ENCODE data around the gene COLQ. TPM values are rescaled to one million over a fixed set of nuclear protein-coding genes. Genes with fewer than 3 reads are reported as not detected.

COLQ gene
- total RNA-seq, 1 experiment from 2014 or later, result 0.64 TPM

DNA sequence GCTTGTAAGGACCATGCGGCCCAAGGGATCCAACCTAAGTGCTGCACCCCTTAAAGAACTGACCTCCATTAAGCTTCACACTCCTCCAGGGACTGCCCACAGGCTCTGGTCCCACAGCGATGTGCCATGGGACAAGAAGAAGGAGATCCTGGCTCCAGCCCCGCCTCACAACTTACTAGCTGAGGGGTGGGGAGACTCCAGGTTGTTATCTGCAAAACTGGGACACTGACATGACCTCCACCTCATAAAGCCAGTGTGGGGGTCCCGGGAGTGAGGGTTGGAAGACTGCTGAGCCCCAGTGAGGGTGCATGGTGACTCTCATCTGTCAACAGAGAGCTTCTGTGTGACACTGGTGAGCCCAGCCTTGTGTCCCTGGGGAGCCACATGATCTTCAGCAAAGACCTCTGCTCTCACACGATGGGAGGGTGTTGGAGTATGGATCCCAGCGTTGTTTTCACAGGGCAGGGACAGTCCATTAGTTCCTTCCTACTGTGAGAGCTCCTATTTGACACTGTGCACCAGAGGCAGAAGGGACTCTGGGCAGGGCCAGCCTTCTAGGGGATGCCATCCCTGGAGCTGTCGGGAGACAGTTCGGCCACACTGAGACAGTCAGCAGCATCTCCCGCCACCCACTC, 67.4 kb downstream of the COLQ start:
- ChIA-PET CTCF (no interaction called here), POLR2A (interaction anchor here (0.5 kb wide), 1 partner anchor 11 kb away, joined by 3 read pairs; no protein-coding TSS in a partner anchor)
- intact Hi-C loops (cut with micrococcal nuclease; ENCODE audit: unreplicated experiment) (no loop called here), in situ Hi-C loops (cut with HindIII; ENCODE audit: low pct_unique_long_range_greater_than_20kb, low sequenced_read_pairs) (no loop called here)
- ATAC-seq (peak; percentile 60), DNase-seq (ENCODE audit: low read depth, low spot score) (no peak)
- Histone ChIP-seq H3K9me3 (ENCODE audit: control insufficient read depth, insufficient read depth, low read depth, low read length) (no peaks in the 10 kb centered on the region), H3K4me3 (ENCODE audit: low read depth in 2 of 2, low read length in 2 of 2) (no peak overlapping the region), H3K4me1 (ENCODE audit: control insufficient read depth, insufficient read depth, low read length) (no peaks in the 10 kb centered on the region), H3K27ac (ENCODE audit: low read length) (no peak overlapping the region), H3K36me3 (ENCODE audit: control insufficient read depth, insufficient read depth, low read length) (no peaks in the 10 kb centered on the region), H3K27me3 (ENCODE audit: control insufficient read depth, insufficient read depth, low read length) (no peaks in the 10 kb centered on the region)
- BruUV-seq (replicated peaks), result no TSS peak
- TF ChIP-seq POLR2AphosphoS5 (IDR thresholded peaks at IDR 0.05; ENCODE audit: low read depth, low read length) (no peak), SIN3A (IDR thresholded peaks at IDR 0.05; ENCODE audit: borderline replicate concordance, insufficient read depth, low read depth, low read length) (no peak), TCF7L2 (IDR thresholded peaks at IDR 0.05; ENCODE audit: low read depth, low read length) (no peak)
- TF ChIP-seq, protein P1, sequence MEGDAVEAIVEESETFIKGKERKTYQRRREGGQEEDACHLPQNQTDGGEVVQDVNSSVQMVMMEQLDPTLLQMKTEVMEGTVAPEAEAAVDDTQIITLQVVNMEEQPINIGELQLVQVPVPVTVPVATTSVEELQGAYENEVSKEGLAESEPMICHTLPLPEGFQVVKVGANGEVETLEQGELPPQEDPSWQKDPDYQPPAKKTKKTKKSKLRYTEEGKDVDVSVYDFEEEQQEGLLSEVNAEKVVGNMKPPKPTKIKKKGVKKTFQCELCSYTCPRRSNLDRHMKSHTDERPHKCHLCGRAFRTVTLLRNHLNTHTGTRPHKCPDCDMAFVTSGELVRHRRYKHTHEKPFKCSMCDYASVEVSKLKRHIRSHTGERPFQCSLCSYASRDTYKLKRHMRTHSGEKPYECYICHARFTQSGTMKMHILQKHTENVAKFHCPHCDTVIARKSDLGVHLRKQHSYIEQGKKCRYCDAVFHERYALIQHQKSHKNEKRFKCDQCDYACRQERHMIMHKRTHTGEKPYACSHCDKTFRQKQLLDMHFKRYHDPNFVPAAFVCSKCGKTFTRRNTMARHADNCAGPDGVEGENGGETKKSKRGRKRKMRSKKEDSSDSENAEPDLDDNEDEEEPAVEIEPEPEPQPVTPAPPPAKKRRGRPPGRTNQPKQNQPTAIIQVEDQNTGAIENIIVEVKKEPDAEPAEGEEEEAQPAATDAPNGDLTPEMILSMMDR (IDR thresholded peaks at IDR 0.05), result no peak
- TF ChIP-seq, protein P2, sequence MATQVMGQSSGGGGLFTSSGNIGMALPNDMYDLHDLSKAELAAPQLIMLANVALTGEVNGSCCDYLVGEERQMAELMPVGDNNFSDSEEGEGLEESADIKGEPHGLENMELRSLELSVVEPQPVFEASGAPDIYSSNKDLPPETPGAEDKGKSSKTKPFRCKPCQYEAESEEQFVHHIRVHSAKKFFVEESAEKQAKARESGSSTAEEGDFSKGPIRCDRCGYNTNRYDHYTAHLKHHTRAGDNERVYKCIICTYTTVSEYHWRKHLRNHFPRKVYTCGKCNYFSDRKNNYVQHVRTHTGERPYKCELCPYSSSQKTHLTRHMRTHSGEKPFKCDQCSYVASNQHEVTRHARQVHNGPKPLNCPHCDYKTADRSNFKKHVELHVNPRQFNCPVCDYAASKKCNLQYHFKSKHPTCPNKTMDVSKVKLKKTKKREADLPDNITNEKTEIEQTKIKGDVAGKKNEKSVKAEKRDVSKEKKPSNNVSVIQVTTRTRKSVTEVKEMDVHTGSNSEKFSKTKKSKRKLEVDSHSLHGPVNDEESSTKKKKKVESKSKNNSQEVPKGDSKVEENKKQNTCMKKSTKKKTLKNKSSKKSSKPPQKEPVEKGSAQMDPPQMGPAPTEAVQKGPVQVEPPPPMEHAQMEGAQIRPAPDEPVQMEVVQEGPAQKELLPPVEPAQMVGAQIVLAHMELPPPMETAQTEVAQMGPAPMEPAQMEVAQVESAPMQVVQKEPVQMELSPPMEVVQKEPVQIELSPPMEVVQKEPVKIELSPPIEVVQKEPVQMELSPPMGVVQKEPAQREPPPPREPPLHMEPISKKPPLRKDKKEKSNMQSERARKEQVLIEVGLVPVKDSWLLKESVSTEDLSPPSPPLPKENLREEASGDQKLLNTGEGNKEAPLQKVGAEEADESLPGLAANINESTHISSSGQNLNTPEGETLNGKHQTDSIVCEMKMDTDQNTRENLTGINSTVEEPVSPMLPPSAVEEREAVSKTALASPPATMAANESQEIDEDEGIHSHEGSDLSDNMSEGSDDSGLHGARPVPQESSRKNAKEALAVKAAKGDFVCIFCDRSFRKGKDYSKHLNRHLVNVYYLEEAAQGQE (IDR thresholded peaks at IDR 0.05; ENCODE audit: insufficient read depth in 1 of 2, low read depth in 2 of 2, low read length in 1 of 2), result no peak

DNA sequence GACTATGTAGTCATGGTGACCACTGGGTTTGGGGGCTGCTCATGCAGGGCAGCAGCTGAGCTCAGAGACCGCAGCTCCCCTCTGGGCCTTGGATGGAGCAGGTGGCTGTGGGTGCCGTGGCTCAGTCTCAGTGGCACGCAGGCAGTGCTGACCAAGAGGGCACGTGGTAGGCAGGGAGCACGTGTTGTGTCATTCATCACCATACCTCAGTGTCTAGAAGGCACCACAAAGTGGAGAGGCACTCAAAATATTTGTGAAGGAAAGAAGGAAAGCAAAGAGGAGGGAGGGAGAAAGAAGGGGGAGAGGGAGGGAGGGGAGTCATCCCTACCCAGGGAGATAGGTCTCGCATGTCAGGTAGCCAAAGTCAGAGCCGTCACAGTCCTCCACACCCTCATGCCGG, 68.0 kb downstream of the COLQ start:
- BruUV-seq (replicated peaks), result no TSS peak
- H3K27me3 ChIP-seq (ENCODE audit: control insufficient read depth, insufficient read depth, low read length), result no peaks in the 10 kb centered on the region
- ChIA-PET CTCF (no interaction called here), POLR2A (no interaction called here)
- no peak for DNase-seq (ENCODE audit: low read depth, low spot score)
- in situ Hi-C loops (cut with HindIII; ENCODE audit: low pct_unique_long_range_greater_than_20kb, low sequenced_read_pairs), result no loop called here
- H3K4me1 ChIP-seq (ENCODE audit: control insufficient read depth, insufficient read depth, low read length), result no peaks in the 10 kb centered on the region
- no peaks in the 10 kb centered on the region for H3K36me3 ChIP-seq (ENCODE audit: control insufficient read depth, insufficient read depth, low read length)
- H3K4me3 ChIP-seq (ENCODE audit: low read depth in 2 of 2, low read length in 2 of 2), result no peak overlapping the region
- no peak for ATAC-seq
- intact Hi-C loops (cut with micrococcal nuclease; ENCODE audit: unreplicated experiment), result no loop called here
- no peak for TF ChIP-seq TCF7L2 (IDR thresholded peaks at IDR 0.05; ENCODE audit: low read depth, low read length)
- TF ChIP-seq SIN3A (IDR thresholded peaks at IDR 0.05; ENCODE audit: borderline replicate concordance, insufficient read depth, low read depth, low read length), result no peak
- no peak overlapping the region for H3K27ac ChIP-seq (ENCODE audit: low read length)
- H3K9me3 ChIP-seq (ENCODE audit: control insufficient read depth, insufficient read depth, low read depth, low read length), result no peaks in the 10 kb centered on the region

DNA sequence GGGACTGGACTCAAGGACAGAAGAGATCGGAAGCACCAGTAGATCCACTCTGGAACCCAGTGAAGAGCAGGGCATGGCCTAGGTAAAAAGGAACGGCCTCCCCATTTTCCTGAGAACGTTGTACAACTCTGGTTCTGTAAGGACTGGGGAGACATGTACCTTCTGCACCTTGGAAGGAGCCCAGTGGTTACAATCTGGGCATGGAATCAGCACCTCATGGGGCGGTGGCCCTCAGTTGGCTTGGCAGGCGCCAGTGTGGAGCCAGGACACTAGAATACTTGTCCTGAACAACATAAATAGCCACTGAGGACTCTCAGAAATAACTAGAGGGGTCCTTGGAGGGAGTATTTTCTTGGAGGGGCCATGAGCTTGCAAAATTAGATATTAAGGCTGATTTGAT, 68.5 kb downstream of the COLQ start:
- no peak for ATAC-seq
- in situ Hi-C loops (cut with HindIII; ENCODE audit: low pct_unique_long_range_greater_than_20kb, low sequenced_read_pairs) (no loop called here), intact Hi-C loops (cut with micrococcal nuclease; ENCODE audit: unreplicated experiment) (no loop called here)
- H3K27me3 ChIP-seq (ENCODE audit: control insufficient read depth, insufficient read depth, low read length), result no peaks in the 10 kb centered on the region
- no peak overlapping the region for H3K27ac ChIP-seq (ENCODE audit: low read length)
- ChIA-PET POLR2A (no interaction called here), CTCF (no interaction called here)
- H3K9me3 ChIP-seq (ENCODE audit: control insufficient read depth, insufficient read depth, low read depth, low read length), result no peaks in the 10 kb centered on the region
- DNase-seq (ENCODE audit: low read depth, low spot score), result no peak
- H3K36me3 ChIP-seq (ENCODE audit: control insufficient read depth, insufficient read depth, low read length), result no peaks in the 10 kb centered on the region
- TF ChIP-seq, protein P1 (IDR thresholded peaks at IDR 0.05), result no peak
- no peak for TF ChIP-seq TCF7L2 (IDR thresholded peaks at IDR 0.05; ENCODE audit: low read depth, low read length)
- TF ChIP-seq, protein P2 (IDR thresholded peaks at IDR 0.05; ENCODE audit: insufficient read depth in 1 of 2, low read depth in 2 of 2, low read length in 1 of 2), result no peak
- TF ChIP-seq POLR2AphosphoS5 (IDR thresholded peaks at IDR 0.05; ENCODE audit: low read depth, low read length), result no peak
- TF ChIP-seq SIN3A (IDR thresholded peaks at IDR 0.05; ENCODE audit: borderline replicate concordance, insufficient read depth, low read depth, low read length), result no peak
- H3K4me3 ChIP-seq (ENCODE audit: low read depth in 2 of 2, low read length in 2 of 2), result no peak overlapping the region
- no peaks in the 10 kb centered on the region for H3K4me1 ChIP-seq (ENCODE audit: control insufficient read depth, insufficient read depth, low read length)
- no TSS peak for BruUV-seq (replicated peaks)
